A673 (cell line): ENCODE data around the gene UBLCP1.

Experiments
- CTCF ChIP-seq: fragments of 300-800, 200-600 bp; sonication (generic); conservative IDR thresholded peaks from 2 replicates; pipeline ENCODE4 v1.5.1; 2017; ENCODE audit warnings: low read depth, mild to moderate bottlenecking, antibody characterized with exemption, low read length, moderate library complexity, mixed read lengths
- EZH2 ChIP-seq: fragments of 200-600 bp; sonication (generic); IDR thresholded peaks from 2 replicates; pipeline ENCODE4 v1.6.1; 2017; ENCODE audit warnings: borderline replicate concordance, low read depth, mild to moderate bottlenecking, mixed read lengths, antibody characterized with exemption, low read length; ENCODE audit not compliant: poor library complexity, severe bottlenecking

- TF ChIP-seq CTCF, result no peak
- no peak for TF ChIP-seq EZH2
Observed at GRCh38 chr5:159294921-159295320, 31.8 kb downstream of the UBLCP1 start.
